Activated T-cell treated with anti-CD3 and anti-CD28 coated beads, Interleukin-2, amount 50 U/mL, for 4 hours (primary cell): ENCODE data around the gene PRR33. TPM values are rescaled to one million over a fixed set of nuclear protein-coding genes. Genes with fewer than 3 reads are reported as not detected.

Source experiments
- ATAC-seq, 2 donors: fragments of 200-7000 bp; cut with Tn5 transposase; one replicate each; pipeline ENCODE4 v1.10.0; 2021
- DNase-seq: peaks from one replicate; pipeline ENCODE4 v3.0.0-alpha.2; 2020
- H3K27me3 Mint-ChIP-seq: one replicate; pipeline ENCODE4 v1.8.0; 2021; ENCODE audit warnings: low read depth, mixed read lengths
- H3K36me3 Mint-ChIP-seq: one replicate; pipeline ENCODE4 v1.8.0; 2022; ENCODE audit warnings: mixed read lengths; ENCODE audit not compliant: insufficient read depth
- H3K4me1 Mint-ChIP-seq: one replicate; pipeline ENCODE4 v1.8.0; 2021; ENCODE audit warnings: low read depth, mixed read lengths
- H3K4me3 Mint-ChIP-seq: one replicate; pipeline ENCODE4 v1.8.0; 2021; ENCODE audit warnings: mild to moderate bottlenecking, moderate library complexity, mixed read lengths
- H3K9me3 Mint-ChIP-seq: one replicate; pipeline ENCODE4 v1.8.0; 2021; ENCODE audit warnings: mixed read lengths
- total RNA-seq, 3 donors: library from RNA; stranded (reverse); gene quantifications; one replicate each; pipeline ENCODE4 v1.2.1, GENCODE V29; 2021

Gene PRR33
- total RNA-seq, 3 donors from 2014 or later: 0.08 to 0.20 TPM; not detected in 1

GRCh38 chr11:1853376-1854131 is 38.1 kb downstream of the PRR33 start:
- Mint-ChIP-seq H3K27me3 (no peaks in the 10 kb centered on the region), H3K4me3 (peak overlapping the region; percentile 95), H3K4me1 (peaks cover 78% of the 10 kb centered on the region), H3K36me3 (no peaks in the 10 kb centered on the region), H3K9me3 (no peaks in the 10 kb centered on the region)
- ATAC-seq (no peak), DNase-seq (no peak)

- H3K27me3 Mint-ChIP-seq: no peaks in the 10 kb centered on the region
These were observed 38.8 kb downstream of the PRR33 start, which contains the start of gene LSP1 for GRCh38 chr11:1852877-1853276. Gene LSP1, plus strand, starts transcription at chr11:1853084. Its CDS starts 61 bp downstream, at chr11:1853145.

GRCh38 chr11:1852271-1852876 is 39.3 kb downstream of the PRR33 start:
- Mint-ChIP-seq H3K9me3 (no peaks in the 10 kb centered on the region), H3K27me3 (no peaks in the 10 kb centered on the region), H3K4me3 (peak overlapping the region; percentile 95), H3K36me3 (no peaks in the 10 kb centered on the region), H3K4me1 (peaks cover 80% of the 10 kb centered on the region)
- no peak for DNase-seq
- no peak for ATAC-seq

More at GRCh38 chr11:1852877-1853276, 38.8 kb downstream of the PRR33 start, which contains the start of gene LSP1:
- H3K4me1 Mint-ChIP-seq: peaks cover 79% of the 10 kb centered on the region
- DNase-seq: peak; percentile 66
- H3K9me3 Mint-ChIP-seq: no peaks in the 10 kb centered on the region
- peak within 1 kb of the TSS; percentile 95 for H3K4me3 Mint-ChIP-seq
- H3K36me3 Mint-ChIP-seq: no peaks in the 10 kb centered on the region
- ATAC-seq: peak; percentile 63 to 65

GRCh38 chr11:1851468-1852180 is 40.1 kb downstream of the PRR33 start:
- Mint-ChIP-seq H3K27me3 (no peaks in the 10 kb centered on the region), H3K4me3 (peak overlapping the region; percentile 95), H3K36me3 (no peaks in the 10 kb centered on the region), H3K9me3 (no peaks in the 10 kb centered on the region), H3K4me1 (peaks cover 87% of the 10 kb centered on the region)
- no peak for ATAC-seq
- DNase-seq: no peak

GRCh38 chr11:1848640-1849430 is 42.9 kb downstream of the PRR33 start:
- no peaks in the 10 kb centered on the region for H3K9me3 Mint-ChIP-seq
- no peaks in the 10 kb centered on the region for H3K27me3 Mint-ChIP-seq
- peaks cover 88% of the 10 kb centered on the region for H3K4me1 Mint-ChIP-seq
- ATAC-seq: no peak
- no peak overlapping the region for H3K4me3 Mint-ChIP-seq
- no peak for DNase-seq
- H3K36me3 Mint-ChIP-seq: no peaks in the 10 kb centered on the region

GRCh38 chr11:1847926-1848639 is 43.6 kb downstream of the PRR33 start:
- Mint-ChIP-seq H3K4me3 (no peak overlapping the region), H3K36me3 (no peaks in the 10 kb centered on the region), H3K4me1 (peaks cover 90% of the 10 kb centered on the region), H3K27me3 (no peaks in the 10 kb centered on the region), H3K9me3 (no peaks in the 10 kb centered on the region)
- DNase-seq (no peak), ATAC-seq (no peak)

- Mint-ChIP-seq H3K27me3 (no peaks in the 10 kb centered on the region), H3K4me1 (peaks cover 83% of the 10 kb centered on the region), H3K9me3 (no peaks in the 10 kb centered on the region), H3K4me3 (no peak overlapping the region), H3K36me3 (no peaks in the 10 kb centered on the region)
- ATAC-seq (no peak), DNase-seq (no peak)
These were observed 44.5 kb downstream of the PRR33 start for GRCh38 chr11:1847006-1847735.

GRCh38 chr11:1846453-1846932 is 45.2 kb downstream of the PRR33 start:
- Mint-ChIP-seq H3K27me3 (no peaks in the 10 kb centered on the region), H3K36me3 (no peaks in the 10 kb centered on the region), H3K9me3 (no peaks in the 10 kb centered on the region), H3K4me1 (peaks cover 78% of the 10 kb centered on the region), H3K4me3 (no peak overlapping the region)
- ATAC-seq: no peak
- DNase-seq: no peak

GRCh38 chr11:1845561-1846452 is 45.9 kb downstream of the PRR33 start:
- Mint-ChIP-seq H3K4me1 (peaks cover 73% of the 10 kb centered on the region), H3K36me3 (no peaks in the 10 kb centered on the region), H3K27me3 (no peaks in the 10 kb centered on the region), H3K4me3 (peak overlapping the region; percentile 76), H3K9me3 (no peaks in the 10 kb centered on the region)
- ATAC-seq: peak; percentile 36 to 55
- DNase-seq: no peak

- DNase-seq: no peak
- Mint-ChIP-seq H3K4me1 (peaks cover 65% of the 10 kb centered on the region), H3K4me3 (peak overlapping the region; percentile 76), H3K27me3 (no peaks in the 10 kb centered on the region), H3K9me3 (no peaks in the 10 kb centered on the region), H3K36me3 (no peaks in the 10 kb centered on the region)
- peak in 1 of 2 donors; percentile 15 for ATAC-seq
These were observed 46.6 kb downstream of the PRR33 start for GRCh38 chr11:1845095-1845429.

GRCh38 chr11:1844221-1845094 is 47.2 kb downstream of the PRR33 start:
- DNase-seq: no peak
- H3K4me1 Mint-ChIP-seq: peaks cover 64% of the 10 kb centered on the region
- no peaks in the 10 kb centered on the region for H3K9me3 Mint-ChIP-seq
- peak overlapping the region; percentile 76 for H3K4me3 Mint-ChIP-seq
- no peaks in the 10 kb centered on the region for H3K36me3 Mint-ChIP-seq
- ATAC-seq: peak; percentile 60 to 64
- no peaks in the 10 kb centered on the region for H3K27me3 Mint-ChIP-seq
